ENCODE data around the gene EPN3. TPM values are rescaled to one million over a fixed set of nuclear protein-coding genes. Genes with fewer than 3 reads are reported as not detected.

The EPN3 gene
- total and polyA plus RNA-seq, 5 experiments from 2014 or later = not detected

- Mint-ChIP-seq H3K9me3 (no peaks in the 10 kb centered on the region), H3K4me1 (peaks cover 7 to 19% (median 18%) of the 10 kb centered on the region in 4 donors), H3K4me3 (no peak overlapping the region), H3K36me3 (no peaks in the 10 kb centered on the region), H3K27me3 (peaks cover 0 to 13% (median 12%) of the 10 kb centered on the region in 5 donors), H3K27ac (peak overlapping the region in 3 of 10 donors; percentile 2 to 83 (median 48))
- DNase-seq = no peak
- ATAC-seq = no peak
- POLR2A ChIA-PET = interaction anchor here (0.5 kb wide), 1 partner anchor 205 kb away, joined by 3 read pairs; no protein-coding TSS in a partner anchor
Observed at GRCh38 chr17:50539762-50540559, 7.4 kb downstream of the EPN3 start.

DNA sequence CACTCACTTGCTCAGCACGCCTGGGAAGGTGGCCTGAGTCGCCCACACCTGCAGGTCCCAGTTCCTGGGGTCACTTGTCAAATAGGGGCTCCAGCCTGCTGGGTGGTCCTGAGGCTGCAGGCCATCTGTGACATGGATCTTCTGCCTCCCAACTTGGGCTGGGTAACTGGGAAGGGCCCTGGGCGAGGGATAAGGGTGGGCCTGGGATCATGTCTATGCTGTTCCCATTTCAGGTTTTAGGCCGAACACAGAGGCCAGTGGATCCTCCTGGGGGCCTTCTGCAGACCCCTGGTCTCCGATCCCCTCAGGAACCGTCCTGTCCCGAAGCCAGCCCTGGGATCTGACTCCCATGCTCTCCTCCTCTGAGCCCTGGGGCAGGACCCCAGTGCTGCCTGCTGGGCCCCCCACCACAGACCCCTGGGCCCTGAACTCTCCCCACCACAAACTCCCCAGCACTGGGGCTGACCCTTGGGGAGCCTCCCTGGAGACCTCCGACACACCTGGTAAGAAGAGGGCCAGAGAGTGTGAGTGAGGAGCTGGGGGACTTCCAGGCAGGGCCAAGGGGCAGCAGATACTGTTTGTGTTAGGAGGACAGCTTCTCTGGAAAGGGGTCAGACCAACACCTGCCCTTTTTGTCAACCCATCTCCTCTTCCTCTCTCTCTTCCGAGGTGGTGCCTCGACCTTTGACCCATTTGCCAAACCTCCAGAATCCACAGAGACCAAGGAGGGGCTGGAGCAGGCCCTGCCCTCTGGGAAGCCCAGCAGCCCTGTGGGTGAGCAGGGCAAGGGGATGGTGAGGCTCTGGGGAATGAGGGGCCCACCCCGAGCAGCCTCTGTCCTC, 8.2 kb downstream of the EPN3 start:
- peaks cover 8 to 21% (median 17%) of the 10 kb centered on the region in 4 donors for H3K4me1 Mint-ChIP-seq
- no peak for DNase-seq
- H3K27ac Mint-ChIP-seq = peak overlapping the region in 1 of 10 donors; percentile 83
- H3K9me3 Mint-ChIP-seq = no peaks in the 10 kb centered on the region
- H3K27me3 Mint-ChIP-seq = peaks cover 0 to 12% (median 7%) of the 10 kb centered on the region in 5 donors
- ATAC-seq = no peak
- POLR2A ChIA-PET = interaction anchor here (0.5 to 1.4 kb wide), 2 partner anchors 20 to 599 kb away, joined by 4 to 5 read pairs; partner anchors contain the start of gene CACNA1G
- H3K4me3 Mint-ChIP-seq = peak overlapping the region; percentile 40 to 95 (median 84)
- no peaks in the 10 kb centered on the region for H3K36me3 Mint-ChIP-seq

GRCh38 chr17:50541402-50541715, 8.8 kb downstream of the EPN3 start:
- no peak for ATAC-seq
- Mint-ChIP-seq H3K27ac (peak overlapping the region in 6 of 10 donors; percentile 19 to 90 (median 68)), H3K36me3 (no peaks in the 10 kb centered on the region), H3K9me3 (no peaks in the 10 kb centered on the region), H3K4me3 (peak overlapping the region; percentile 72 to 95 (median 84)), H3K4me1 (peaks cover 10 to 21% (median 20%) of the 10 kb centered on the region in 4 donors), H3K27me3 (peaks cover 0 to 12% (median 6%) of the 10 kb centered on the region in 5 donors)
- DNase-seq = no peak
- POLR2A ChIA-PET = interaction anchor here (0.5 to 1.4 kb wide), 4 partner anchors 20 to 598 kb away, joined by 4 to 5 read pairs (median 4); partner anchors contain the start of genes CACNA1G and TOB1

- Mint-ChIP-seq H3K4me1 (peaks cover 12 to 28% (median 24%) of the 10 kb centered on the region in 4 donors), H3K36me3 (no peaks in the 10 kb centered on the region), H3K27me3 (peaks cover 0 to 12% (median 6%) of the 10 kb centered on the region in 5 donors), H3K4me3 (peak overlapping the region; percentile 79 to 95 (median 86)), H3K9me3 (no peaks in the 10 kb centered on the region), H3K27ac (peak overlapping the region; percentile 19 to 90 (median 74))
- ATAC-seq = peak; percentile 86 to 88
- DNase-seq = peak; percentile 66 to 87 (median 83)
- POLR2A ChIA-PET = interaction anchor here (0.5 to 1.4 kb wide), 5 partner anchors 11 to 598 kb away, joined by 3 to 5 read pairs (median 4); partner anchors contain the start of genes CACNA1G and TOB1
Observed at GRCh38 chr17:50541716-50542688, 9.5 kb downstream of the EPN3 start.

GRCh38 chr17:50542795-50543774, 10.6 kb downstream of the EPN3 start:
- POLR2A ChIA-PET = interaction anchor here (1.4 kb wide), 1 partner anchor 64 kb away, joined by 5 read pairs; no protein-coding TSS in a partner anchor
- no peak for ATAC-seq
- DNase-seq = no peak
- Mint-ChIP-seq H3K27ac (peak overlapping the region in 4 of 10 donors; percentile 37 to 76 (median 64)), H3K27me3 (peaks cover 0 to 12% (median 6%) of the 10 kb centered on the region in 5 donors), H3K4me3 (peak overlapping the region; percentile 79 to 95 (median 86)), H3K4me1 (peaks cover 12 to 34% (median 28%) of the 10 kb centered on the region in 4 donors), H3K9me3 (no peaks in the 10 kb centered on the region), H3K36me3 (no peaks in the 10 kb centered on the region)

- H3K9me3 Mint-ChIP-seq = no peaks in the 10 kb centered on the region
- peak overlapping the region in 6 of 10 donors; percentile 22 to 66 (median 40) for H3K4me3 Mint-ChIP-seq
- DNase-seq = no peak
- POLR2A ChIA-PET = no interaction called here
- H3K4me1 Mint-ChIP-seq = peaks cover 12 to 34% (median 30%) of the 10 kb centered on the region in 4 donors
- H3K27me3 Mint-ChIP-seq = peaks cover 0 to 12% (median 6%) of the 10 kb centered on the region in 5 donors
- no peak for ATAC-seq
- H3K27ac Mint-ChIP-seq = peak overlapping the region in 3 of 10 donors; percentile 26 to 50 (median 34)
- no peaks in the 10 kb centered on the region for H3K36me3 Mint-ChIP-seq
Observed at GRCh38 chr17:50544516-50544915, 12.0 kb downstream of the EPN3 start.

DNA sequence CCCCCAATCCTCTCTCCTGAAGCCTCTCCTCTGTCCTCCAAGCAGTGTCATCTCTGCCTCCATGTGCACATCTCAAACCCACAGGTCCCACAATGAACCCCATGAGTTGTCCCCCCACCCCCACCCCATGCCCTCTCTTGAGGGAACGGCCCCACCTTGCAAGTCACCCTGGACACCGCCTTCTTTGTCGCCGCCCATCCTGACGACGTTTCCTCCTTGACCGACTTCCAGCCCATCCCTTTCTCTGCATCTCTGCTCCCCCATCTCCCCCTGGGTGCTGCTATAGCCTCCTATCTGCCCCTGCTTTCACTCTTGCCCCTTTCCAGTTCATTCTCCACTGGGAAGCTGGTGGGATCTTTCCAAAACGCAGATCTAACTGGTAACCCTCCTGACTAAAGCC, 12.8 kb downstream of the EPN3 start:
- no peak for ATAC-seq
- Mint-ChIP-seq H3K9me3 (no peaks in the 10 kb centered on the region), H3K4me1 (peaks cover 13 to 34% (median 30%) of the 10 kb centered on the region in 4 donors), H3K4me3 (peak overlapping the region in 2 of 10 donors; percentile 10 to 39), H3K27me3 (peaks cover 0 to 12% (median 6%) of the 10 kb centered on the region in 5 donors), H3K27ac (no peak overlapping the region), H3K36me3 (peaks cover 0 to 3% (median 0%) of the 10 kb centered on the region in 3 donors)
- POLR2A ChIA-PET = interaction anchor here (1.1 kb wide), 1 partner anchor 14 kb away, joined by 3 read pairs; no protein-coding TSS in a partner anchor
- no peak for DNase-seq

DNA sequence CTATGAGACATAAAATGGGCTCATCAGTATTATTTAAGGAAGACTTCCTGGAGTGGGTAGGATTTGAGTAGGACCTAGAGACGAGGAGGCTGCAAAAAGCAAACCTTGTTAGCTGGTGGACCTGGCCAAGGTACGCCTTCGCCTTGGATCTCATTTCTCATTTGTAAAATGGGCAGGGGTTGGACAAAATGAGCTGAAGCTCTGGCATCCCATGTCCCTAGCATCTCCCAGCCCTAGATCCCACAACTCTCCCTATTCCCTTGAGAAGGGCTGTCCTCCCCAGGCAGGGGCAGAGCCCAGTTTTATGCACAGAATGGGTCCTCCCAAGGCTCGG, 14.1 kb downstream of the EPN3 start:
- POLR2A ChIA-PET = interaction anchor here (0.6 to 0.7 kb wide), 2 partner anchors 81 to 304 kb away, joined by 3 read pairs; no protein-coding TSS in a partner anchor
- peaks cover 0 to 5% (median 0%) of the 10 kb centered on the region in 3 donors for H3K36me3 Mint-ChIP-seq
- no peaks in the 10 kb centered on the region for H3K9me3 Mint-ChIP-seq
- DNase-seq = no peak
- H3K4me3 Mint-ChIP-seq = peak overlapping the region in 9 of 10 donors; percentile 52 to 81 (median 76)
- peak overlapping the region in 9 of 10 donors; percentile 13 to 81 (median 58) for H3K27ac Mint-ChIP-seq
- peaks cover 0 to 12% (median 6%) of the 10 kb centered on the region in 5 donors for H3K27me3 Mint-ChIP-seq
- H3K4me1 Mint-ChIP-seq = peaks cover 14 to 27% (median 25%) of the 10 kb centered on the region in 4 donors
- ATAC-seq = no peak

- Mint-ChIP-seq H3K4me3 (peak within 1 kb of the TSS; percentile 72 to 85 (median 78)), H3K27ac (peak within 1 kb of the TSS; percentile 43 to 88 (median 70)), H3K27me3 (peaks cover 0 to 12% (median 6%) of the 10 kb centered on the region in 5 donors), H3K4me1 (peaks cover 13 to 23% (median 23%) of the 10 kb centered on the region in 4 donors), H3K9me3 (no peaks in the 10 kb centered on the region), H3K36me3 (peaks cover 0 to 5% (median 0%) of the 10 kb centered on the region in 3 donors)
- DNase-seq (peak; percentile 77 to 92 (median 82)), ATAC-seq (peak; percentile 83 to 89)
- POLR2A ChIA-PET = interaction anchor here (0.6 kb wide), 1 partner anchor 304 kb away, joined by 3 read pairs; no protein-coding TSS in a partner anchor
Observed at GRCh38 chr17:50547035-50547735, 14.7 kb downstream of the EPN3 start, which contains the start of gene SPATA20. Gene SPATA20 (plus strand): TSS chr17:50547174. CDS start chr17:50547209, 35 bp downstream.

GRCh38 chr17:50547736-50548083, 15.2 kb downstream of the EPN3 start:
- Mint-ChIP-seq H3K4me3 (peak overlapping the region; percentile 72 to 85 (median 78)), H3K36me3 (peaks cover 0 to 5% (median 0%) of the 10 kb centered on the region in 3 donors), H3K27ac (peak overlapping the region in 8 of 10 donors; percentile 43 to 88 (median 62)), H3K27me3 (peaks cover 0 to 12% (median 6%) of the 10 kb centered on the region in 5 donors), H3K4me1 (peaks cover 10 to 18% (median 18%) of the 10 kb centered on the region in 4 donors), H3K9me3 (no peaks in the 10 kb centered on the region)
- POLR2A ChIA-PET = no interaction called here
- DNase-seq = no peak
- ATAC-seq = no peak
